HG02885 (cell line): ENCODE results near the gene RBBP8.
"Not testable (repeated sequence)": the region's sequence is repeated elsewhere in the genome, so short reads cannot be mapped to it uniquely, and the experiment has no call there.

ENCODE experiments used
- ATAC-seq: cut with Tn5 transposase; IDR thresholded peaks from one replicate; pipeline ENCODE4 v1.9.1; 2021; ENCODE audit warnings: mild to moderate bottlenecking; ENCODE audit not compliant: unreplicated experiment, poor library complexity

The RBBP8 gene

GRCh38 chr18:22933206-22933965 lies at the start of gene RBBP8:
TSS of gene RBBP8 (plus strand) at chr18:22933328. CDS start at chr18:22936852, 3,524 bp downstream.
- peak; percentile 81 for ATAC-seq

GRCh38 chr18:22883827-22884226 lies 49.3 kb upstream of the RBBP8 start:
- no peak for ATAC-seq

GRCh38 chr18:22885694-22886093 lies 47.4 kb upstream of the RBBP8 start:
- not testable (repeated sequence) for ATAC-seq

- ATAC-seq: no peak
These were observed 33.7 kb upstream of the RBBP8 start for GRCh38 chr18:22899421-22899820.

GRCh38 chr18:22900558-22901238 lies 32.4 kb upstream of the RBBP8 start:
- ATAC-seq: no peak

- ATAC-seq: no peak
These were observed 31.0 kb upstream of the RBBP8 start for GRCh38 chr18:22902093-22902492.

GRCh38 chr18:22903248-22903647 lies 29.9 kb upstream of the RBBP8 start:
- not testable (repeated sequence) for ATAC-seq

- no peak for ATAC-seq
These were observed 21.0 kb upstream of the RBBP8 start for GRCh38 chr18:22912149-22912548.

- no peak for ATAC-seq
These were observed 20.3 kb upstream of the RBBP8 start for GRCh38 chr18:22912835-22913234.

- ATAC-seq: no peak
These were observed 19.3 kb upstream of the RBBP8 start for GRCh38 chr18:22913861-22914260.

- ATAC-seq: no peak
These were observed 18.5 kb upstream of the RBBP8 start for GRCh38 chr18:22914633-22915032.

GRCh38 chr18:22915337-22915736 lies 17.8 kb upstream of the RBBP8 start:
- ATAC-seq: no peak

GRCh38 chr18:22921772-22922171 lies 11.4 kb upstream of the RBBP8 start:
- ATAC-seq: no peak

- no peak for ATAC-seq
These were observed 8.5 kb upstream of the RBBP8 start for GRCh38 chr18:22924589-22924988.

- ATAC-seq: no peak
These were observed 6.7 kb upstream of the RBBP8 start for GRCh38 chr18:22926454-22926853.

GRCh38 chr18:22928339-22928738 lies 4.8 kb upstream of the RBBP8 start:
- ATAC-seq: no peak

- ATAC-seq: peak; percentile 41
These were observed 2.9 kb upstream of the RBBP8 start for GRCh38 chr18:22930089-22930713.

GRCh38 chr18:22932885-22933205 lies 283 bp upstream of the RBBP8 start:
- peak; percentile 26 for ATAC-seq

- no peak for ATAC-seq
These were observed 867 bp downstream of the RBBP8 start for GRCh38 chr18:22933966-22934423.

- no peak for ATAC-seq
These were observed 1.7 kb downstream of the RBBP8 start for GRCh38 chr18:22934789-22935188.

GRCh38 chr18:22935431-22935830 lies 2.3 kb downstream of the RBBP8 start:
- no peak for ATAC-seq
